Activated CD8-positive, alpha-beta memory T cell treated with anti-CD3 and anti-CD28 coated beads for 4 hours (primary cell): ENCODE data around the gene GJB4.
"Not testable (repeated sequence)": the region's sequence is repeated elsewhere in the genome, so short reads cannot be mapped to it uniquely, and the experiment has no call there.

Source experiments
- DNase-seq, 2 donors: peaks; one replicate each; pipeline ENCODE4 v3.0.0-alpha.2; 2020; ENCODE audit warnings: low read depth in 2 of 2

The GJB4 gene

GRCh38 chr1:34746785-34747637 lies 12.5 kb upstream of the GJB4 start:
- DNase-seq: no peak

GRCh38 chr1:34747638-34747941 lies 11.9 kb upstream of the GJB4 start:
- no peak for DNase-seq

GRCh38 chr1:34749992-34750391 lies 9.5 kb upstream of the GJB4 start:
- DNase-seq: no peak

GRCh38 chr1:34750610-34751009 lies 8.9 kb upstream of the GJB4 start:
- no peak for DNase-seq

GRCh38 chr1:34753163-34753562 lies 6.4 kb upstream of the GJB4 start:
- no peak for DNase-seq

GRCh38 chr1:34754964-34755637 lies 4.4 kb upstream of the GJB4 start, which contains the start of gene GJB5:
Gene GJB5, plus strand, starts transcription at chr1:34755047. Its CDS starts 2,284 bp downstream, at chr1:34757331.
- DNase-seq: no peak

GRCh38 chr1:34755961-34756360 lies 3.6 kb upstream of the GJB4 start:
- no peak for DNase-seq

GRCh38 chr1:34757386-34757785 lies 2.2 kb upstream of the GJB4 start:
- DNase-seq: no peak

GRCh38 chr1:34758751-34759150 lies 789 bp upstream of the GJB4 start:
- DNase-seq: no peak

GRCh38 chr1:34761176-34761761 lies 1.7 kb downstream of the GJB4 start:
- no peak for DNase-seq

GRCh38 chr1:34761776-34762307 lies 2.3 kb downstream of the GJB4 start:
- DNase-seq: no peak

- no peak for DNase-seq
Observed at GRCh38 chr1:34762474-34763141, 3.1 kb downstream of the GJB4 start.

- DNase-seq: no peak
Observed at GRCh38 chr1:34763142-34763781, 3.7 kb downstream of the GJB4 start.

- DNase-seq: no peak
Observed at GRCh38 chr1:34768856-34769255, 9.3 kb downstream of the GJB4 start.

GRCh38 chr1:34770891-34771504 lies 11.5 kb downstream of the GJB4 start:
- DNase-seq: no peak

GRCh38 chr1:34771573-34772371 lies 12.2 kb downstream of the GJB4 start:
- no peak for DNase-seq

GRCh38 chr1:34773114-34773513 lies 13.6 kb downstream of the GJB4 start:
- DNase-seq: not testable (repeated sequence)

- no peak for DNase-seq
Observed at GRCh38 chr1:34774957-34775356, 15.4 kb downstream of the GJB4 start.

- no peak for DNase-seq
Observed at GRCh38 chr1:34776911-34777310, 17.4 kb downstream of the GJB4 start.
